Measurements from ENCODE around the gene YKT6.

- TF ChIP-seq POLR2AphosphoS5 (IDR thresholded peaks at IDR 0.05; ENCODE audit: insufficient read depth in 1 of 2, low read depth in 1 of 2): no peak
- no peak for TF ChIP-seq CTCF (IDR thresholded peaks at IDR 0.05)
- TF ChIP-seq POLR2A (IDR thresholded peaks at IDR 0.05): no peak
Measured at GRCh38 chr7:44229546-44230105, 28.8 kb downstream of the YKT6 start.

All from vagina (tissue), 2 donors.